T follicular helper cell (primary cell): Measurements from ENCODE around the gene MIPOL1.
"Not testable (repeated sequence)": the region's sequence is repeated elsewhere in the genome, so short reads cannot be mapped to it uniquely, and the experiment has no call there.

Source experiments
- DNase-seq: peaks from one replicate; pipeline ENCODE4 v3.0.0-alpha.2; 2020; ENCODE audit warnings: low read depth

The MIPOL1 gene

DNA sequence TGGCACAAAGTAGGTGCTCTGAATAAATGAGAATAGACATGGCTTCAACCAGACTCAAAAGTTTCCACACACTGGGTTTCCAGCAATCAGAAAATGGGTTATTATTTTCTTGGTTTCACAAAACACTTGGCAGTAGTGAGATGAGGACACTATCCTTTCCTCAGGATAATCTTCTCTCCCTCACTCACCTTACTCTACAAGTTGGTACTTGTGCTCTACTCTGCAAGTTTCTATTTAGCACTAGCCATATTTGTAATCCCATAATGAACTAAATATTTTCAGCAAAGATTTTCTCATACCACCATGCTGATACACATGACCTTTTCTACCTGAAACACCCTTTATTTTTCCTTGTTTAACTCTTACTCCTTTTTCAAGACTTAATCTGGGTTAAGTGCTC is 259.6 kb downstream of the MIPOL1 start:
- DNase-seq: no peak

DNA sequence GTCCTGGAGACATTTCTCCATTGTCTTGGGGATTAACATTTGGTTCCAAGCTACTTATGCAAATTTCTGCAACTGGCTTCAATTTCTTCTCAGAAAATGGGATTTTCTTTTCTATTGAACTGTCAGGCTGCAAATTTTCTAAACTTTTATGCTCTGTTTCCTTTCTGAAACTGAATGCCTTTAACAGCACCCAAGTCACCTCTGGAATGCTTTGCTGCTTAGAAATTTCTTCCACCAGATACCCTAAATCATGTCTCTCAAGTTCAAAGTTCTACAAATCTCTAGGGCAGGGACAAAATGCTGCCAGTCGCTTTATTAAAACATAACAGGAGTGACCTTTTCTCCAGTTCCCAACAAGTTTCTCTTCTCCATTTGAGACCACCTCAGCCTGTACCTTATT is 264.7 kb downstream of the MIPOL1 start:
- not testable (repeated sequence) for DNase-seq

GRCh38 chr14:37464192-37464858 is 266.6 kb downstream of the MIPOL1 start:
- DNase-seq: no peak

- DNase-seq: no peak
Observed at GRCh38 chr14:37466003-37466622, 268.4 kb downstream of the MIPOL1 start.

- DNase-seq: no peak
Observed at GRCh38 chr14:37466623-37467088, 268.9 kb downstream of the MIPOL1 start.

DNA sequence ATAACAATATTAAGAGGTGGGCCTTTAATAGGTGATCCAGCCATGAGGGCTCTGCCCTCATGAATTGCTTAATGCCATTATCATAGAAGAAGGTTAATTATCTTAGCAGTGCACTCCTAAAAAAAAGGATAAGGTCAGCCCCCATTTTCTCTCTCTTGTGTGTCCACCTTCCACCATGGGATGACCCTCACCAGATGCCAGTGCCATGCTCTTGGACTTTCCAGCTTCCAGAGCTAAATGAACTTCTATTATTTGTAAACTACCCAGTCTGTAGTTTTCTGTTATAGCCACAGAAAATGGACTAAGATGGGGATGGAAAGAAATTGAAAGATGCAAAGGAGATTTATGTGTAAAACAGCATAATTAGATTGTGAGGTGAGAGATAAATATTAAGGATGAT is 271.9 kb downstream of the MIPOL1 start:
- DNase-seq: no peak

- DNase-seq: no peak
Observed at GRCh38 chr14:37470251-37470650, 272.5 kb downstream of the MIPOL1 start.

GRCh38 chr14:37472906-37473305 is 275.2 kb downstream of the MIPOL1 start:
- no peak for DNase-seq

DNA sequence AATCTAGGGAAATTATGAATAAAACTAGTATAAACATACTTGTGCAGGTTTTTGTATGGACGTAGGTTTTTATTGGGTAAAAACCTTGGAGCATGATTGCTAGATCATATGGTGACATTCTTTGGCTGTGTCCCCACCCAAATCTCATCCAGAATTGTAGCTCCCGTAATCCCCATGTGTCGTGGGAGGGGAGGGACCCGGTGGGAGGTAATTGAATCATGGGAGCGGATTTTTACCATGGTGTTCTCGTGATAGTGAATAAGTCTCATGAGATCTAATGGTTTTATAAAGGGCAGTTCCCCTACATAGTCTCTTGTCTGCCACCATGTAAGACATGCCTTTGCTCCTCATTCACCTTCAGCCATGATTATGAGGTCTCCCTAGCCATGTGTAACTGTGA is 276.5 kb downstream of the MIPOL1 start:
- no peak for DNase-seq

GRCh38 chr14:37480446-37481290 is 282.9 kb downstream of the MIPOL1 start:
- DNase-seq: no peak

DNA sequence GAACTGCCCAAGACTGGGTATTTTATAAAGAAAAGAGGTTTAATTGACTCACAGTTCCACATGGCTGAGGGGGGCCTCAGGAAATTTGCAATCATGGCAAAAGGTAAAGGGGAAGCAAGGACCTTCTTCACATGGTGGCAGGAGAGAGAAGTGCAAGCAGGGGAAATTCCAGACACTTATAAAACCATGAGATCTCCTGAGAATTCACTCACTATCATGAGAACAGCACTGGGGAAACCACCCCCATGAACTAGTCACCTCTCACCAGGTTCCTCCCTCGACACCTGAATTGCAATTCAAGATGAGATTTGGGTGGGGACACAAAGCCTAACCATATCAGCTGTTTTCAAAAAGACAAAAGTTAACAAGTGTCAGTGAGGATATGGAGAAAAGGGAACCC is 284.7 kb downstream of the MIPOL1 start:
- no peak for DNase-seq

GRCh38 chr14:37483672-37484071 is 285.9 kb downstream of the MIPOL1 start:
- no peak for DNase-seq

DNA sequence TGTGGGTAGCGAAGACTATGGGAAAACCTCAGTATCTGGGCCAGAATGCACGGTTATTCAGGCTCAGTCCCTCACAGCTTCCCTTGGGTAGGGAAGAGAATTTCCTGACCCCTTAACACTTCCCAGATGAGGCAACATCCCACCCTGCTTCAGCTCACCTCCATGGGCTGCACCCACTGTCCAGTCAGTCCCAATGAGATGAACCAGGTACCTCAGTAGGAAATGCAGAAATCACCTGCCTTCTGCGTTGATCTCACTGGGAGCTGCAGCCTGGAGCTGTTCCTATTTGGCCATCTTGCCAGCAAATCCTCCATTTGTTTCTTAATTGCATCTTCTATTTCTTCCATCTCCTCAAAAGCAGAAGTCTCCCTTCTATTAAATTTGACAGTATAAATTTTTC is 292.9 kb downstream of the MIPOL1 start:
- DNase-seq: no peak

DNA sequence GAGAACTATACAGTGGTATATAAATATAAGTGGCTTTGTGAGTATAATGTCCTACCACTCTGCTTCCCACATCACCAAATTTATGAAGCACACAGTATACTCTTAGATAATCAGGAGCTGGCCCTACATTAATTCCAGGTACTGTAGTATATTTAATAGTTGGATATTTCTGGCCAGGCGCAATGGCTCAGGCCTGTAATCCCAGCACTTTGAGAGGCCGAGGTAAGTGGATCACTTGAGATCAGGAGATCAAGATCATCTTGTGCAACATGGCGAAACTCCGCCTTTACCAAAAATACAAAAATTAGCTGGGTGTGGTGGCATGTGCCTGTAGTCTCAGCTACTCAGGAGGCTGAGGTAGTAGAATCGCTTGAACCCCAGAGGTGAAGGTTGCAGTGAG is 293.3 kb downstream of the MIPOL1 start:
- no peak for DNase-seq

DNA sequence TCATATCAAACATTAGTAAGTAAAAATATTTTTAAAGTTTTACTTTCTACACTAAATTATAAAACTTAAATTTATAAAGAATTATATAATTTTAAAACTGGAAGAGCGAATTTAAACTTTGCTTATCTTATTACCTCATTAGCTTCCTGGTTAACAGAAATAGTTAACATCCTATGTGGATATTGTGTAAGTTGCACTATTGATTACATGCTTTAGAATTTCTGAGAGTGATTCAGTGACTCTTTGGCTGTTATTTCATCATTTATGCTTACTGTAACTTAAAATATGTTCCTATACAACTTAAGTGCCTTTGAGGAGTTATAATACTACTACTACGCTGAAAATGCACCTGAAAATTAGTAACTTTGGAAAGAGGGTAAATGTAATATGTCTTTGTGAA is 295.9 kb downstream of the MIPOL1 start:
- DNase-seq: no peak

- no peak for DNase-seq
Observed at GRCh38 chr14:37497422-37497821, 299.7 kb downstream of the MIPOL1 start.

- DNase-seq: no peak
Observed at GRCh38 chr14:37501877-37502276, 304.1 kb downstream of the MIPOL1 start.

- no peak for DNase-seq
Observed at GRCh38 chr14:37508503-37508902, 310.8 kb downstream of the MIPOL1 start.

GRCh38 chr14:37512173-37512572 is 314.4 kb downstream of the MIPOL1 start:
- no peak for DNase-seq

GRCh38 chr14:37515771-37516170 is 318.0 kb downstream of the MIPOL1 start:
- no peak for DNase-seq

DNA sequence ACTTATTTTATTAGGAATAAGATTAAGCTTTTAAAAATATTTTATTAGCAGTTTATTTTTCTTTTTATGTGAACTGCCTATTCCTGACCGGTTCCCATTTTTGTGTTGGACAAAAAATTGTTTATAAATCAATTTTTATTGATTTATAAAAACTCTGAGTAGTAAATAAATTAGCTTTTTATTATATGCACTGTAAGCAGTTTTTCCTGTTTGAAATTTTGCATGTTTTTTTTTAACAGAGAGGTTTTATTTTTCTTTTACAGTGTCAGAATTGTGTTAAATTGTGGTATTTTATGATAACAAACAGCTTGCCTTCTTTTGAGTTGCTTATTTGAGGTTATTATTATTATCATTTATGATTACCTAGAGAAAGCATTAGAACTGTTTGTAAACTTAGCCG is 329.3 kb downstream of the MIPOL1 start:
- DNase-seq: no peak

DNA sequence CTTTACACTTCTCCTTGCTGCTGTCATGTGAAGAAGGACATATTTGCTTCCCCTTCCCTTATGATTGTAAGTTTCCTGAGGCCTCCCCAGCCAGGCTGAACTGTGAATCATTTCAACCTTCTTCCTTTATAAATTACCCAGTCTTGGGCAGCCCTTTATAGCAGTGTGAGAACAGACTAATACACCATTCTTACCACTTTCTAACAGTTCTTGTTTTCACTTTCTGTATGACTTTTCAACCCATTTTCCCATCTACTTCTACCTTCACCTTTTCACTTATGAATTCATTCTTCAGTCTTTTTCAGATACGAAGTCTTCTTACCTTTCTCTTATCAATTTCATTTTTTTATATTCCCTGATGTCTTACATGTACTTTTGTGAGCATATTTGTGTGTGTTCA is 342.3 kb downstream of the MIPOL1 start:
- DNase-seq: no peak

- no peak for DNase-seq
Observed at GRCh38 chr14:37544407-37544806, 346.7 kb downstream of the MIPOL1 start.
